Activated CD4-positive, alpha-beta T cell treated with anti-CD3 and anti-CD28 coated beads, Interleukin-10, Interleukin-2, amounts not matched to agents 100 ng/mL and 50 ng/mL, durations not matched to agents 16 hours and 8 hours (primary cell): ENCODE data around the gene DAB1.
"Not testable (repeated sequence)": the region's sequence is repeated elsewhere in the genome, so short reads cannot be mapped to it uniquely, and the experiment has no call there.

Experiments
- DNase-seq: peaks from one replicate; pipeline ENCODE4 v3.0.0-alpha.2; 2020

The DAB1 gene

GRCh38 chr1:57353654-57354053 lies 70.2 kb downstream of the DAB1 start:
- no peak for DNase-seq

GRCh38 chr1:57350610-57351009 lies 73.2 kb downstream of the DAB1 start:
- DNase-seq, result no peak

GRCh38 chr1:57348921-57349320 lies 74.9 kb downstream of the DAB1 start:
- DNase-seq, result no peak

- DNase-seq, result no peak
Measured at GRCh38 chr1:57345916-57346315, 77.9 kb downstream of the DAB1 start.

- no peak for DNase-seq
Measured at GRCh38 chr1:57344265-57344664, 79.6 kb downstream of the DAB1 start.

GRCh38 chr1:57343298-57343915 lies 80.5 kb downstream of the DAB1 start:
- DNase-seq, result not testable (repeated sequence)

- DNase-seq, result no peak
Measured at GRCh38 chr1:57341721-57342120, 82.1 kb downstream of the DAB1 start.

- no peak for DNase-seq
Measured at GRCh38 chr1:57340334-57341070, 83.4 kb downstream of the DAB1 start.

GRCh38 chr1:57337623-57338022 lies 86.2 kb downstream of the DAB1 start:
- DNase-seq, result no peak

GRCh38 chr1:57336793-57337192 lies 87.1 kb downstream of the DAB1 start:
- no peak for DNase-seq

- DNase-seq, result no peak
Measured at GRCh38 chr1:57331620-57332019, 92.2 kb downstream of the DAB1 start.

- no peak for DNase-seq
Measured at GRCh38 chr1:57329937-57330336, 93.9 kb downstream of the DAB1 start.

- DNase-seq, result no peak
Measured at GRCh38 chr1:57329001-57329527, 94.8 kb downstream of the DAB1 start.

- no peak for DNase-seq
Measured at GRCh38 chr1:57327946-57328345, 95.9 kb downstream of the DAB1 start.

GRCh38 chr1:57327336-57327735 lies 96.5 kb downstream of the DAB1 start:
- DNase-seq, result no peak

GRCh38 chr1:57325536-57325935 lies 98.3 kb downstream of the DAB1 start:
- DNase-seq, result no peak

- DNase-seq, result no peak
Measured at GRCh38 chr1:57325117-57325516, 98.7 kb downstream of the DAB1 start.

- DNase-seq, result no peak
Measured at GRCh38 chr1:57324388-57324787, 99.5 kb downstream of the DAB1 start.

- no peak for DNase-seq
Measured at GRCh38 chr1:57321776-57322175, 102.1 kb downstream of the DAB1 start.

GRCh38 chr1:57319791-57320190 lies 104.1 kb downstream of the DAB1 start:
- DNase-seq, result no peak

- DNase-seq, result no peak
Measured at GRCh38 chr1:57319165-57319564, 104.7 kb downstream of the DAB1 start.

GRCh38 chr1:57316861-57317260 lies 107.0 kb downstream of the DAB1 start:
- DNase-seq, result no peak

- DNase-seq, result no peak
Measured at GRCh38 chr1:57316291-57316690, 107.6 kb downstream of the DAB1 start.

GRCh38 chr1:57312869-57313268 lies 111.0 kb downstream of the DAB1 start:
- DNase-seq, result no peak

- DNase-seq, result no peak
Measured at GRCh38 chr1:57311411-57311810, 112.4 kb downstream of the DAB1 start.
